Activated T-cell treated with anti-CD3 and anti-CD28 coated beads for 1 hour (primary cell): ENCODE results near the gene MKNK1.
A peak's percentile ranks its signal among the peaks of the same experiment; 100 is the strongest.

ENCODE experiments used
- DNase-seq: peaks from one replicate; pipeline ENCODE4 v3.0.0-alpha.2; 2020; ENCODE audit warnings: low read depth

Gene MKNK1

DNA sequence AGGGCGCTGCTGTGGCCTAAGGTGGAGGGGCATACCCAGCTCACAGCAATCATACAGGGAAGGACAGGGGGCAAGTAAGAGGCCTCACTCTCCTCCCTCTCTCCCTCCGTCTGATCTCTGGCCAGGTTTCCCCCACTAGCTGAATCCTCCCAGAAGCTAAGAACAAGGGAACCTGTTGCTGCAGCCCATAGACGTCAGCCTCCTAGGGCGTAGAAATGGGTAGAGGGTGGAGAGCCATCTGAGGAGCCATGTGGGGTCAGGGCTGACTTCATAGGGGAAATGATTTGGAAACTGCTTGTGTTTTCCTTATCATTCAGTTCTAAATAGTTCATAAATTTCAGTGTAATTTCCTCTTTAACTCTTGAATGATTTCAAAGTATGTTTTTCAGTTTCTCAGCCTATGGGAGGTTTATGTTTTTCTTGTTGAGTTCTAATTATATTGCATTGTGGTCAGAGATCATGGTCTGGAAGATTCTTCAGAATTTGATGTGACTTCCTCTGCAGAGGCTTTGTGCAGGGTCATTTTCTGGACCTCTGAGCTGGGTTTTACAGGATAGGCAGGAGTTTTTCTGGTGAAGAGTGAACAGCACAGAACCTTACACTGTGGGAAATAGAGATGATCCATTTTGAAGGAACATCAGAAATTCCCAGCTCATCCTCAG, 14.8 kb upstream of the MKNK1 start:
- no peak for DNase-seq

DNA sequence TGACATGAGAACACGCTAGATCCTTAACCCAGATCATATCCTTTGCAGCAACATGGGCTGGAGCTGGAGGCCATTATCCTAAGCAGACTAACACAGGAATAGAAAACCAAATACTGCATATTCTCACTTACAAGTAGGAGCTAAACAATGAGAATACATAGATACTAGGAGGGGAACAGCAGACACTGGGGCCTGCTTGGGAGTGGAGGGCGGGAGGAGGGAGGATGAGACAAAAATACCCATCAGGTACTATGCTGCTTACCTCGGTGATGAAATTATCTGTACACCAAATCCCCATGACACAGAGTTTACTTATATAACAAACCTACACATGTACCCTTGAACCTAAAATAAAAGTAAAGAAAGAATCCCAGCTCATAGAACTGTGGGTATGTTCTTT, 13.8 kb upstream of the MKNK1 start:
- no peak for DNase-seq

DNA sequence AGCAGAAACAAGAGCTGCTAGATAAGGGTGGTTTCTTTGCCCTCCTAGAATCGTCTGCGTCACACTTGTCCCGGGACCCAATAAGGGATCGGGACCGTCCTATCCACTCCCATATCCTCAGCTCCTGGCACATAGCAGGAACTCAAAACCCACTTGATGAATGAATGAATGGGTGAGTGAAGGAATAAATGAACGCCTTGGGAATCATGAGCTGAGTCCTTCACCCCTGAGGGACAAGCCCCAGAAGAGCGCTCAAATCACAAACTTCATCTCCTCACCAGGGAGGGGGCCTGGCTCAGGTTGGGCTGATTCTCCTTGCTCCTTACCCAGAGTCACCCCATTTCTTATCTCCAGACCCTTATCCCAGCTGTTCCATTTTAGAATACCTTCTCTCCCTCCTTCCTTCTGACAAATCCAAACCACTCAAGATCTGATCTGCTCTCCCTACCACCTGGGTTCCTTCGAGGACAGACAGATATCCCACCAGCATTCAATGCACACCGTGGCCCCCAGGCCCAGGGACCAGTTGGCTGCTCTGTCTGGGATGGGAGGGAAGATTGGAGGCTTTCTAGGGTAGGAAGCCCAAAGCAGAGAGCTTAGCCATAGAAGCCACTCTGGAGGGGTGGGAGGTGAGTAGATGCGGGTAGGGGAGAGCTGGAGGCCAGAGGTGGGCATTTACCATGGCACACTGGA, 13.2 kb upstream of the MKNK1 start:
- no peak for DNase-seq

DNA sequence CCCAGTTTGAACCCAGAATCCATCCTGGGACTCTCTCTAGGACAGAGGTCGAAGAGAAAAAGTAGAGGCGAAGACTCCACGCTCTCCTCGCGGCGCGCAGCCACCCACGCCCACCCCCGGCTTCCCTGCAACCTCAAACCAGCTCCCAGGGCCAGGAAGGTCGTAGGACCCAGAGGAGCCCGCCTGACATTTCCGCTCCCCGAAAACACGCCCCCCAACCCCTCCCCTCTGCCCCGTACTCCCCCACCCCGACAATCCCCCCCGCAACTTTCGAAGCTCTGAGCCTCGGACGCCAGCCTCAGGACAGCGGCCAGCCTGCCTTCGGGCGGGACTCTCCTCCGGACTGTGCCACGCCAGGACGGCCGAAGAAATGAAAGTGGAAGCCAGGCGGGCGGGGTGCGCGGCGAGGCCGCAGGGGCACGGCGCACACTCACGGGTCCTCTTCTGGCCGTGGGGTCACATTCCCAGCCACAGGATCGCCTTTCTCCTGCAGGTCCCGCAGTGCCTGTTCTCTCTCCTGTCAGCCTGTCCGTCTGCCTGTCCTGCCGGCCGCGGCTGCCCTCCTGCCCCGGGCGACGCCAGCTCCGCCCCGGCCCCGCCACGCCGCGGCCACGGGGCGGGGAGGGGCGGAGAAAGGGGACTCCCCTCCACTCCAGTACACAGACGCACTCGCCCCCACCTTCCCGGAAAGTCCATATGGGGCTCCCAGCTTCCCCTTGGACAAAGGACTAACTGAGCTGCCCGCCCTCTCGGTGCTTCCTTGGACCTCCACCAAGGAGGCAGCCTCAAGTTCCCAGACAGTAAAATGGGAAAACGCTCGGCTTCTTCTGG, 12.4 kb upstream of the MKNK1 start, which contains the start of gene MOB3C:
Gene MOB3C, minus strand, starts transcription at position 535 of the 831 bp plus-strand sequence. CDS start 3,490 bp downstream, outside the sequence.
- DNase-seq, result peak; percentile 54

DNA sequence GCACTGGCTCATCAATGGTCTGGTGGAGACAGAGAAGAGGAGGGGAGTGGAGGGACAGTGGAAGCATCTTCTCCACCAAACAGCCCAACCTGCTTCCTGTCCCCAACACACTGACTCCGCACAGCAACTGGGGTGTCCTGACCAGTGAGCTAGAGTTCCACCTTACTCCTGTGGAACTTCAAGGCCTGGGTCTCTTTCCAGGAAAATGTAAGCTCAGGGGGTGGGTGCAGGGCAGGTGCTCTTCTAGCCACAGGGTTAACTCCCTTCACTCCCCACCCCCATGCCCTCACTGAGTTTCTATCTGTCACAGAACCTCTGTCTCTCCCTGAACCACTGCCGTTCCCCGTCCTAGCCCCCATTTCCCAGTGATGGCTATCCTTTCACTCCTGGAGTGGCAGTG, 11.7 kb upstream of the MKNK1 start:
- DNase-seq, result no peak

DNA sequence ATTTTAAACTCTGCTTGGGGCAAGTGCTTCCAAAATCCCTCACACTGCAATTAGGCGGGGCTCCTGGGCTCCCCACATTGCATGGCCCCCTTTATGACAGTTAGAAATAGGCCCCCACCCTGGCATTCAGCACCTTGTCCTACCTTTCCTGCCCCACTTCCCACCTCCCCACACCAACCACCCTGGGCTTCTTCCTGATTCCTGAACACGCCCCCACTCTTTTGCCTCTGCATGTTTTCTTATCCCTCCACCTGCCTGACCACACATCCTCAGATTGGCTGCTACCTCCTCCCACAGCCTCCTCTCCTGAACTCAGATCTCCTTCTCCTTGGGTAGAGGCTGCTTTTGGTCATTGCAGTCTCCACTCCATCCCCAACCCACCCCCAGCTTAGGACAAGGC, 11.0 kb upstream of the MKNK1 start:
- no peak for DNase-seq

DNA sequence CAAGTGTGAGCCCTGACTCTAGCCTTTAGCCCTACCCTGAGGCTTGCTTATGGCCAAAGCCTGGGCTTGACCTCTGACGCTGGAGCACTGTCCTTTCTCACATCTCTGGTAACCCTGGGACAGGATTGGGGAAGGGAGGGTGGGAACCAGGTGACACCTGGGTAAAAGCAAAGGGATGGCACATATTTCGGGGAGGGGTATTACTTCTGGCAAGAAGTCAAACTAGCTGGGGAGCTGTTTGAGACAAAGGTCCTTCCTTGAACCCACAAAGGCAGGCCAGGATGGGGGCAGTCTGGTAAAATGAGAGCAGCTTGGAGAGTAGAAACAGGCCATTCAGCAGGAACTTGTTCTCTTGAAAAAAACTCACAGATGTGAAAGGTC, 10.5 kb upstream of the MKNK1 start:
- DNase-seq, result no peak

DNA sequence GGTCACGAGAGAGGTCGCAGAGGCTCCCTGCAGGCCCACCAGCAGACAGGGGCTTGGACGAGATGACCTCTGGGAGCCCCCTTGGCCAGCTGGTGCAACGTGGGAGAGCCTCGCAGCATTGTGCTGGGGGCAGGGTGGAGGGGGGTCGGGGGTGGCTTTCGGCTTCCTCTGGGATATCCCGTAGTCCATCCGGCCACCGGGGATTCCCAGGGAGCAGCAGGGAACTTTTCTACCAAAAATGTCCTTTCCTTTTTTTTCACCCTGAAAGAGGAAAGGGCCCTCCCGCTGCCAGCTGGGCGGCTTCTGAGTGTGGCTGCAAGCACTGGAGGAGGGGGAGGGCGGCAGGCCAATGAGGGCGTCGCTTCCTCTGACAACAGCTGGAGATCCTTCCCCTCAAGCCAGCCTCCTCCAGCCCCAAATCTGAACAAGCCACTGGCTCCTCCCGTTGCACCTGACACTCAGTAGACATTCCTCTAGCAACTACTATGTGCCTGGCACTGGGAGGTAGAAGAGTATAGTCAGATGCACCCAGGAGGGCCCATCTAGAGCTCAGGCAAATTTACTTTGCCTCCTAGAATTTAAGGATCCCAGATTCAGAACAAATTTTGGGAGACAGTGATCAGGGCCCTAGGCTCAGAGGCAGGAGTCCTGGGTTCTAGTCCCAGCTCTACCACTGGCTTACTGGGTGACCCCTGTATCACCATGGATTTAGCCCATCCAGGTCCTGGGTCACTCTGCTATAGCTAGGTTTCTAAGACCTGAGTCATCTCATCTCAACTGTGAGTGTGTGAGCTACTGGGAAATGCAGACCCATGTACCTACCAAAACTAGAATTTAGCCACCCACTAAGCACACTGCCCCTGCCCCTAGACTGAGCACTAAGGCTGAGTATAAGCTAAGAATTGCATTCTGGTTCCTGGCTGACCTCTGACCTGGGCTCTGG, 9.9 kb upstream of the MKNK1 start:
- no peak for DNase-seq

DNA sequence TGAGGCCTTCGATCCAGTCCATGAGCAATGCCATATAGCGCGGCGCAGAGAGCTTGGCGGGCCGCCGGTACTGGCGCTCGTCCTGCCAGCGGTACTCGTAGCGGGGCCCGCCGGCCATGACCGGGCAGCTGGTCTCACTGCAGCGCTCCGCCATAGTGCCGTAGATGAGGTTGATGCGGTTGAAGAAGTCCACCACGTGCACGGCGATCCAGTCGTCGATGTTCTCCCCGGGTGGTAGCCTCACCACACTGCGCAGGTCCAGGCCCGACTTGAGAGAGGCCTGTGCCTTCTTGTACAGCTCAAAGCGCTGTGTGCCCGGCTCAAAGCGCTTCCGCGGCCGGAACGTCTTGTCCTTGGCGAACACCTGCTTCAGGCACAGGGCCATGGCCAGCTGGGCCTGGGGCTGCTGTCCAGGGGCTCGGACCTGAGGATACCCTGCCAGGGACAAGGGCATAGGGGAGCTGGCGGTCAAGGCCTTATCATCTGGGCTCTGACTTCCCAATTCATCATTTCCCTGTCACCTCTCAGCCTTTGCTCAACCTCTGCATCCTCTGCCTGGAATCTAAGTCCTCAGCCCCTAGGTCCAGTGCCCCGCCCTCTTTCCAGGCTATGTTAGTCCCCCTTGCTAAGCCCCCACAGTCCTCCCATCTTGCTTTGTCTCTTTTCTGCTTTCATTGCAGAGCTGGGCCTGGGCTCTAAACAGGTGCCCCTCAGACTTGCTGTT, 9.0 kb upstream of the MKNK1 start:
- no peak for DNase-seq

DNA sequence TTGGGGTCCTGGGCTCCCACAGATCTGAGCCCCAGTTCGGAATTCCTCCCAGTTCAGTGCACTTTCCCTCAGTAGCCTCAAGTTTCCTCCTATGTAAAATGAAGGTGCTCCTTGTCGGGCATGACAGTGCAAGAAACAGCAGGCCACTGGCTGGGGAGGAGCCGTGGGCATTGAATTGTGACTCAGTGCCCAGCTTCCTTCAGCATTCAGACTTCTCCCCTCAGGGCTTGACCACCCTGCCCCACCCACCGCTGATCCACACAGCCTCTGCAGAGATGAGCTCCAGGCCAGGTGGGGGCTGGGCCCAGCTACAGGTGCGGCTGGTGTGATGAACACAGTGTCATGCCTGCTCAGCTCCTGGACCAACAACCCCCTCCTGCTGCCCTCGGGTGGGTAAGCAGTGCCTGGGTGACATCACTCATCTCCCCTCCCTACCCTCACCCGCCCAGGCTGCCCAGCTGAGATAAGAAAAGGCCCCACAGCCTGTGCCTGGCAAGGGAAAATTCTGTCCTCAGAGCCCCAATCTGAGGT, 7.7 kb upstream of the MKNK1 start:
- DNase-seq, result no peak

DNA sequence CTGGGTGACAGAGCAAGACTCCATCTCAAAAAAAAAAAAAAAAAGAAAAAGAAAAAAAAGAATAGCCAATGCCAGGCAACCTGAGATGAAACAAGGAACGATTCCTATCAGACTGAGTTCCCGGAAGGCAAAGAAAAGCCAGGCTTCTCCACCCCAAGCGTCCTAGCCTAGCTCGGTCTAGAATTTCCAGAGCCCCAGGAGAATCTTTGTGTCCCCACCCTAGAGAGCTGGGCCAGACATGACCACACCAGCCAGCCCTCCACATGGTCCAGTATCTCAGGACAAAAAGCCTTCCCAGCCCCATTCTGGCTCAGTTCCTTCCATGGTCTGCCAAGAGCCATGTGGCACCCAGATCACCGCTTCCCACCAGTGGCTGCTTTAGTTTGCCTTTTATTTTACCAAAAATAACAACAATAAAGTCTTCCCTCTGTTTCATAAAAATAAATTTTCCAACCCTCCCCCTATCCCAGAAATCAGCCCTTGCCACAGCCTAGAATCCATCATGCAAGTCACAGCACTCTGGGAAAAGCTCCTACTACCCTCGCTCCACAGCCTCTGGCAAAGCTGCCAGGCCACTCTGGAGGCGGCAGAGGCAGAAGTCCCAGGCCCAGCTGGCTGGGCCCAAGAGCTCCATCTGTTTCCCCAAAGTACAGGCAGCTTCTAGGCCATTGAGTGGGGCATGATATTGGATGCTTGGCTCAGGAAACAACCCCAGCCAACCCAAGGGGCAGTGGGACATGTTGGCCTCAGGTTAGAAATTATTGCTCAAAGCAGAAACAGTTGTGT, 3.5 kb upstream of the MKNK1 start:
- DNase-seq, result no peak

DNA sequence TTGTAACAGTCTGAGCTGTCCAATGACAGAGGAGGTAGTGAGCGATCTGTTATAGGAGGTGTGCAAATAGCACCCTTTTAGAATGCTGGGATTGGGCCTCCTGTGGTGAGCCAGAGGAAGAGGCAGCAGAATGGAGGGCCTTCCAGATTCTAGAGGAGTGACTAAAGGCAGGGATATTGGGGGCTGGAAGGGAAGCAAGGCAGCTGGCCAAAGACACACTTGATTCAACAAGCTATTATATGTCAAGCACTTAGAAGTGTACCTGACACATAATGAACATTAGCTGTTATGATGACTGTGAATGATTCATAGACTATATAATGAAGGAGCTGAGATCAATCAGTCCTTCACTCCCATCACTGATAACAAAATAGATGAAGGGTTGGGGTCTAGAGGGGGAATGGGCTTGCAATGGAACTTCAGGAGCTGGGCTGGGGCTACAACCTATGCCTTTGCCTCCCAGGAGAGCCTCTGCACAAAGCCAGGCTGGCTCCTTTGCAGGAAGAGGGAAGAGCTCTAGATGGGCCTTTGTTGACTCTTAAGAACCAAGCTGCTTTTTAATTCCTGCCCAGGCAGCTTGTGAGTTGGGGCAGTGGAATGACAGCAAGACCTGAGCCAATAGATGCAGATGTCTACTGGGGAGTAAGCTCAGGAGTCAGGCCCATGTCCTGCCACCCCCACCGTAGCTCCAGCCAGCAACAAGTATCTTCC, 2.3 kb upstream of the MKNK1 start:
- DNase-seq, result no peak

DNA sequence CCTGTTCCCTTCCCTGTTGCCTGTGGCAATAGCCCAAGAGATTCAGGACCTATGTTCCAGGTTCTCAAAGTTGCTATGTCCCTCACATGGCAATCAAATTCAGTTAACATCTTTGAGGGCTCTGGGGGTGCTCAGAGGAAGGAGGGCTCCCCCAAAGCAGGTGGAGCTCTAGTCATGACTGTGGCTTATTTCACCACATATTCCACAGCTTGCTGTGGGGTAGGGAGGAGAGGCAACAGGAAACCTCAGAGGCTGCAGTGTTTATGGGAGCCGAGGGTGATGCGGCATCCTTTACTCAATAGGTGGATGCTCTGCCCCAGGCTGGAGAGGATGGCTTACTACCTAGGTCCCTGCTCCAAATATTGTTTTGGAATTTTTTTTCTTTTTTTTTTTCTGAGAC, 1.2 kb upstream of the MKNK1 start:
- no peak for DNase-seq

DNA sequence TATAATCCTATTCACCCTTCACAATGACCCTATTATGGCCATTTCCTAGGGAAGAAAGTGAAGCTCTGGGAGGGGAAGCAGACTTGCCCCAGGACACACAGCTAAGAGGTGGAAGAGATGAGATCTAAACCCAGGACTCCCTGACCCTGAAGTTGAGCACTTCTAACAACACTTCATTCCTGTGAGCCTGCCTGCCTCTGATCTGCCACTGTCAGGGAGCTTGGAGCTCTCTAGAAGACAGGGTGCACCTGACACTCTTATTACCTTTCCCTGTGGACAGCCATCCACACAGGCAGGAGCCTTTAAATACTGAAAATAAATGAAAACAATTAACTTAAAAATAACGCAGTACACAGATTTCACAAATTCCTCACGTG, 599 bp downstream of the MKNK1 start:
- no peak for DNase-seq

DNA sequence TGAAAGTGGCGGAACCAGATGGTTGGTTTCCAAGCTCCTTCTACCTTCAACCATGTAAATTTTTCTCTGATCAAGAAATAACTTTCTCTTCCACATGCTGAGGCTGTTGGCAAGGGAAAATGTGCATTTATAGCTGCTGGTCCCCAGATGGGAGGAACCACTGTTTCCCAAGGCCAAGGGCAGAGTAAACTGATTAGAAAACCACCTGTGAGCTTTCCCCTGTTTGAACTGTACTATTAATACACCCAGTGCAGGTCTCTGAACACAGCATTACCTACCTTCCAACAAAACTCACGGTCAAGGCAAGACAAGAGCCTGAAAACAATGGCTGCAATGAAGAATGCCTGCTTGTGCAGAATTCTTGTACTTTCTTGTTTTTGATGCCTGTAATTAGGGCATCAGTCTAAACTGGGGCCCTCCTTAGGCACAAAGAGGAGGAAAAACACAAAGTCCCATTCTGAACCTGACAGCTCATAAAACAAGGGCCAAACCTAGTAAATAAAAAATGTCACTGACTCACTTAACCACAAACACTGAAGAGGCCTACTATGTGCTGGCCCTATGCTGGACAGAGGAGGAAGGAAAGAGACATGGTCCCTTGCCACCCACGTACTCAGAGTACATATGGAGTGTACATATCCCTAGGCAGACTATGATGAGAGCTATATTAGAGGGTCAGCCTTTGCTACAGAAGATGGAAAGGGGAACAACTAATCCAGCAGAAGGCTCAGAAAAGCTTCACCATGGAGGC, 2.6 kb downstream of the MKNK1 start:
- DNase-seq, result no peak

DNA sequence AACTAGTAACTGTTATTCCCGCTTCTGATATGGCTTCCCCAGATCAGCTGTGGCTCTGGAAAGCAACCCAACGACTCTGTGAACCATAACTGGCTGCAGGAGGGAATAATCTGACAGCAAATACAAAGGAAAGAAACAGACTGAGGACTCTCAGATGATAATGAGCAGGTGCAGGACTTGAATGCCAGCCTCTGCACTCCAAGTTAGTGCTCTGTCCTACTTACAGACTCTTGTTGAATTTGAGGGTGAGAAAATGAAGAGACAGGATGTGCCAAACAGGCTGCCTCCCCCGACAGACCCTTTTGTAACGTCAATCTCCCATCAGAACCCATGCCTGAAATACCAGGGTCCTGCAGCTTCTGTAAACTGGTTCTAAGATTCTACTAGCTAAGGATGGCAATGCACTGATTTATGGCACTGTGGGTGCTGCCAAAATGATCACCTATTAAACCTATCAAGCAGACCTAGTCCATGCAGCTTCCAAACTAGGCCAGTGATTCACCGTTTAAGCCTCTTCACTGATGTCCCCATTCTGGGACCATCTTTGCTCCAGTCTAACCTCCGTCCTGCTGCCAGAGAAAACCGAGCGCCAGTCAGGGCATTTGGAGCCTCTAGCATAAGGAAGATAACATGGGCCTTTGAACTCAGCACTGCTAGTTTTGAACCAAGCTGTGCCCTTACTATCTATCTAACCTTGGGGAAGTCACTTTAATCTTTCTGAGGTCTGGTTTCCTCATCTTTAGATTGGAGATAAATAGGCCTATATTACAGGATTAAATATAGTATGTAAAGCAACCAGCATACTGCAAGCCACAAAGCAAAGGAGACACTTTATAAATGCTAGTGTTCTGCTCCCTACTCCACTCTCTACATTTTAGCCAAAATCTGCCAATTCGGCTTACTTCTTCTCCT, 4.8 kb downstream of the MKNK1 start:
- DNase-seq, result no peak

DNA sequence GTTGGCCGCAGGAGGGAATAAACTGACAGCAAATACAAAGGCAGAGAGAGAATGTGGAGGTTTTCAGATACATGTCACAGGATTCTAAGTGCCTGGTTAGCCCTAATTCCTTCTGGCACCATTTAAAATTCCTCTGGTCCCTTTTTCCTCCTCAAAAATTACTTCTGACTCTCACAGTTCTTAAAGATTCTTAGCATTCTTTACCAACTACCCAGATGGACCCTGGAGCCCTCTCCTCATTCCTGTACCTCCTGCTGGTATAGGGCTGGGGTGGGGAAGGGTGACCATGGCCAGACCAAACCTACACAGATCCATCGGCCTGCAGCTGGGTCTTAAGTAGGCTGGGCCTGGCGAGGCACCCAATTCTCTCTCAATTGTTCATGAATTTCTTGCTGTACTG, 7.2 kb downstream of the MKNK1 start:
- DNase-seq, result no peak

DNA sequence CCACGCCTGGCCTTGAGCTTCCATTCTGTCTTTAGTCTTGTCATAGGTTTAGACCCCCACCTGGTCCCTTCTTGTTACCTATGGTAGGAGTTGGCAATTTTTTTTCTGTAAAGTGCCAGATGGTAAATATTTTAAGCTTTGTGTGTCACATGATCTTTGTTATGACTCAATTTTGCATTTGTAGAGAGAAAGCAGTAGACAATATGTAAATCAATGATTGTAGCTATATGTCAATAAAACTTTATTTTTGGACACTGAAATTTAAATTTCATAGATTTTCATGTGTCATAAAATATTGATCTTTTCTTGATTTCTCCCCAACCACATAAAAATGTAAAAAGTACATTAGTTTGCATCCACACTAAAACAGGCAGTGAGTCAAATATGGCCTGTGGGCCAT, 8.0 kb downstream of the MKNK1 start:
- no peak for DNase-seq
